Germinal center (tissue), 1 donor: ENCODE results near the gene LRWD1.

Source experiments
- DNase-seq: peaks from one replicate; pipeline ENCODE4 v3.0.0; 2012; ENCODE audit warnings: mixed read lengths, low spot score

LRWD1 gene

GRCh38 chr7:102464577-102465280 lies at the start of gene LRWD1, which contains the start of gene ALKBH4:
Gene LRWD1 (plus strand): TSS chr7:102464984. CDS start chr7:102465081, 97 bp downstream.
Gene ALKBH4 (minus strand): TSS chr7:102464863. CDS start chr7:102464836, 27 bp downstream.
- DNase-seq: peak; percentile 98

GRCh38 chr7:102415685-102416225 lies 49.0 kb upstream of the LRWD1 start:
- DNase-seq: peak; percentile 57

GRCh38 chr7:102416406-102416805 lies 48.4 kb upstream of the LRWD1 start:
- no peak for DNase-seq

- no peak for DNase-seq
Measured at GRCh38 chr7:102417105-102417504, 47.7 kb upstream of the LRWD1 start.

GRCh38 chr7:102418592-102418991 lies 46.2 kb upstream of the LRWD1 start:
- DNase-seq: no peak

GRCh38 chr7:102421706-102422240 lies 43.0 kb upstream of the LRWD1 start:
- no peak for DNase-seq

- no peak for DNase-seq
Measured at GRCh38 chr7:102424129-102424551, 40.6 kb upstream of the LRWD1 start.

- peak; percentile 53 for DNase-seq
Measured at GRCh38 chr7:102424787-102425218, 40.0 kb upstream of the LRWD1 start.

- DNase-seq: peak; percentile 89
Measured at GRCh38 chr7:102425639-102426267, 39.0 kb upstream of the LRWD1 start.

GRCh38 chr7:102426268-102427018 lies 38.3 kb upstream of the LRWD1 start:
- DNase-seq: peak; percentile 83

GRCh38 chr7:102427019-102427405 lies 37.8 kb upstream of the LRWD1 start:
- no peak for DNase-seq

- no peak for DNase-seq
Measured at GRCh38 chr7:102429141-102429899, 35.5 kb upstream of the LRWD1 start.

GRCh38 chr7:102431617-102432298 lies 33.0 kb upstream of the LRWD1 start:
- peak; percentile 71 for DNase-seq

GRCh38 chr7:102432442-102433218 lies 32.2 kb upstream of the LRWD1 start:
- DNase-seq: peak; percentile 76

GRCh38 chr7:102433219-102434038 lies 31.4 kb upstream of the LRWD1 start, which contains the start of gene ORAI2:
Gene ORAI2 (plus strand): TSS chr7:102433575. CDS start chr7:102438957, 5,382 bp downstream.
- peak; percentile 88 for DNase-seq

GRCh38 chr7:102434039-102434486 lies 30.7 kb upstream of the LRWD1 start:
- no peak for DNase-seq

GRCh38 chr7:102436118-102436517 lies 28.7 kb upstream of the LRWD1 start:
- DNase-seq: no peak

- no peak for DNase-seq
Measured at GRCh38 chr7:102439963-102440795, 24.6 kb upstream of the LRWD1 start.
